ENCODE results near the gene LRRN2. TPM values are rescaled to one million over a fixed set of nuclear protein-coding genes. Genes with fewer than 3 reads are reported as not detected.

LRRN2 gene
- total RNA-seq, 1 donor from 2014 or later: 0.05 TPM

GRCh38 chr1:204592246-204592948 is 93.1 kb downstream of the LRRN2 start:
- Mint-ChIP-seq H3K4me1 (no peaks in the 10 kb centered on the region), H3K9me3 (no peaks in the 10 kb centered on the region), H3K4me3 (no peak overlapping the region), H3K27ac (no peak overlapping the region), H3K27me3 (peaks cover 2% of the 10 kb centered on the region), H3K36me3 (ENCODE audit: low read depth) (peaks cover 3% of the 10 kb centered on the region)
- intact Hi-C loops (cut with micrococcal nuclease): no loop called here
- DNase-seq: no peak

DNA sequence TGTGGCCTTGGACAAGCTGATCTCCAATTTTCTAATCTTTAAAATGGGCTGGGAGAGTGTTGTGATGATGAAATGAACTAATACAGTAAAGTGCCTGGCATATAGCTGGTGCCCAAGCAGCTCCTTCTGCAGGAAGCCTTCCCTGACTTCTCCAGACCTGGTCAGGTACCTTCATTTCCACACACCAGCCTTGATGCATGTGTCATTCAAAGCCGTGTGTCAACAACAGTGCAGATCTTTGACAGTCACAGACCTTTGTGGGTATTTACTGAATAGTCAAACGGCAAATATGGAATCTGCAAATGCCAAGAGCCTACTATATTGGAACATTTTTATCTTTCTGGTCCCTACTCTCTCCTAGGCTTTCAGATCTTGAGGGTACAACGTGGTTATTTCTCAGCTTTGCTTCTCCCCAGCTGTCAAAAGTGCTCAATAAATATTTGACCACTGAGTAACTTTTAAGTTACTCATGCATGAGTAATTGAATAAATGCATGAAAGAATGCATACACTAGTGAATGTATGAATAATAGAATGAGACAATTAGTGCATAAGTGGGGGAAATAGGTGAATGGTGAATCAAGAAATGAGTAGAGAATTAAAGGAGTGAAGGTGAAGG is 94.0 kb downstream of the LRRN2 start:
- Mint-ChIP-seq H3K27me3 (peaks cover 2% of the 10 kb centered on the region), H3K4me3 (no peak overlapping the region), H3K36me3 (ENCODE audit: low read depth) (peaks cover 3% of the 10 kb centered on the region), H3K27ac (no peak overlapping the region), H3K4me1 (no peaks in the 10 kb centered on the region), H3K9me3 (no peaks in the 10 kb centered on the region)
- intact Hi-C loops (cut with micrococcal nuclease): no loop called here
- DNase-seq: no peak

GRCh38 chr1:204589409-204590038 is 96.0 kb downstream of the LRRN2 start:
- H3K4me3 Mint-ChIP-seq: no peak overlapping the region

GRCh38 chr1:204588826-204589225 is 96.7 kb downstream of the LRRN2 start:
- Mint-ChIP-seq H3K4me3 (no peak overlapping the region), H3K27ac (no peak overlapping the region), H3K4me1 (peaks cover 3% of the 10 kb centered on the region), H3K27me3 (peaks cover 2% of the 10 kb centered on the region), H3K36me3 (ENCODE audit: low read depth) (no peaks in the 10 kb centered on the region), H3K9me3 (no peaks in the 10 kb centered on the region)
- DNase-seq: no peak
- intact Hi-C loops (cut with micrococcal nuclease): no loop called here

More at GRCh38 chr1:204589409-204590038, 96.0 kb downstream of the LRRN2 start:
- intact Hi-C loops (cut with micrococcal nuclease): no loop called here
- DNase-seq: no peak
- Mint-ChIP-seq H3K36me3 (ENCODE audit: low read depth) (no peaks in the 10 kb centered on the region), H3K27ac (no peak overlapping the region), H3K9me3 (no peaks in the 10 kb centered on the region), H3K4me1 (peaks cover 2% of the 10 kb centered on the region), H3K27me3 (peaks cover 2% of the 10 kb centered on the region)

GRCh38 chr1:204587621-204588020 is 97.9 kb downstream of the LRRN2 start:
- H3K4me1 Mint-ChIP-seq: peaks cover 3% of the 10 kb centered on the region
- no peaks in the 10 kb centered on the region for H3K36me3 Mint-ChIP-seq (ENCODE audit: low read depth)
- H3K27me3 Mint-ChIP-seq: no peaks in the 10 kb centered on the region

DNA sequence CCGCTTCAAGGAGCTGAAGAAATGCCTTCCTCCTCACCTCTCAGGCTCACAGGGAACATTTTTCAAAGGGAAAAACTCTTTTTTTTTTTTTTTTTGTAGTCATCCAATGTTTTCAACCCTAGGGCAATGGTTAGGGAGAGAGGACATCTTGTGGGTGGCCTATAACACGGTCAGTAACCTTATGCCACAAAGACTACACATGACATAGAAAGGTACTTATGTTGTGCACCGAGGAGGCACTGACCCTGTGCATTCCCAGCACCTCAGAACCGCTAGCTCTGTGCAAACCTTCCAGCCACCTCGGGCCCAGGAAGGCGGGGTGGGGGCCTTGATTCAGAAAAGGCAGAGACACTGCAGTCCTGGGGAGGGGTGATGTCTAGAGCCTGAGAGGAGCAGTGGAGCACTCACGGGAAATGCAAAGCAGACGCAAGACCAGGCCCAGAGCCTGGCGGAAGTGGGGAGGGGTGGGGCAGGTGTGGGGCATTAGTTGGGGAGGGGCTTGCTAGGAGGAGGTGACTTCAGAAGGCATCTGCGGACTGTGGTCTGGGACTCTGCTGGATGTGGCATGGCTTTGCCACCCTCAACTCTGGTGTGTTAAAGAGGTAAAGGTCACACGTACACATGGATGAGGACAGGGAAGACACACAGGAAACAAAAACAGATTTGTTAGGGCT is 100.7 kb downstream of the LRRN2 start:
- Mint-ChIP-seq H3K27me3 (no peaks in the 10 kb centered on the region), H3K4me3 (peak overlapping the region; percentile 33), H3K9me3 (no peaks in the 10 kb centered on the region), H3K4me1 (peaks cover 14% of the 10 kb centered on the region), H3K36me3 (ENCODE audit: low read depth) (peaks cover 9% of the 10 kb centered on the region), H3K27ac (peak overlapping the region; percentile 66)
- intact Hi-C loops (cut with micrococcal nuclease): no loop called here
- peak; percentile 73 for DNase-seq

More at GRCh38 chr1:204587621-204588020, 97.9 kb downstream of the LRRN2 start:
- DNase-seq: no peak
- intact Hi-C loops (cut with micrococcal nuclease): no loop called here
- Mint-ChIP-seq H3K9me3 (no peaks in the 10 kb centered on the region), H3K27ac (no peak overlapping the region), H3K4me3 (no peak overlapping the region)

- H3K27me3 Mint-ChIP-seq: no peaks in the 10 kb centered on the region
- H3K36me3 Mint-ChIP-seq (ENCODE audit: low read depth): peaks cover 9% of the 10 kb centered on the region
- peaks cover 21% of the 10 kb centered on the region for H3K4me1 Mint-ChIP-seq
- H3K9me3 Mint-ChIP-seq: no peaks in the 10 kb centered on the region
- DNase-seq: no peak
- intact Hi-C loops (cut with micrococcal nuclease): no loop called here
- no peak overlapping the region for H3K4me3 Mint-ChIP-seq
- H3K27ac Mint-ChIP-seq: peak overlapping the region; percentile 29
Measured at GRCh38 chr1:204583909-204584632, 101.5 kb downstream of the LRRN2 start.

- H3K27ac Mint-ChIP-seq: no peak overlapping the region
- H3K27me3 Mint-ChIP-seq: no peaks in the 10 kb centered on the region
- DNase-seq: no peak
- intact Hi-C loops (cut with micrococcal nuclease): no loop called here
- H3K4me3 Mint-ChIP-seq: no peak overlapping the region
- H3K9me3 Mint-ChIP-seq: no peaks in the 10 kb centered on the region
- peaks cover 33% of the 10 kb centered on the region for H3K4me1 Mint-ChIP-seq
- peaks cover 12% of the 10 kb centered on the region for H3K36me3 Mint-ChIP-seq (ENCODE audit: low read depth)
Measured at GRCh38 chr1:204581759-204582158, 103.8 kb downstream of the LRRN2 start.

DNA sequence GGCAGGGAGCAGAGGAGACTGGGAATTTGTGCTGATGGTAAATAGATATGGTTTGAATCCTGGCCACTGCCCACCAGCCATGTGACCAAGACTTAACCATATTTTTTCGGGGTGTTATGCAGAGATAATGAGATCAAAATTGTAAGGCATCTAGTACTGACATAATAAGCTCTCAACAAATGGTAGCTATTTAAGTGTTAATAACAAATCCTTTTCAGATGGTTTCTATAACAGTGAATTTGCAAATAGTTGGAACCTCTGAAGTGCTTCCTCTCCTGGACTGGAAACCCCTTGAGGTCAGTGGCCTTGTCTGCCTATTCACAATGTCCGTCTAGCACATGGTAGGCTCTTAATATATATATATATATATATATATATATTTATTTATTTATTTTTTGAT is 104.7 kb downstream of the LRRN2 start:
- H3K36me3 Mint-ChIP-seq (ENCODE audit: low read depth): peaks cover 12% of the 10 kb centered on the region
- no peak overlapping the region for H3K4me3 Mint-ChIP-seq
- no peak for DNase-seq
- intact Hi-C loops (cut with micrococcal nuclease): no loop called here
- H3K27me3 Mint-ChIP-seq: no peaks in the 10 kb centered on the region
- no peaks in the 10 kb centered on the region for H3K9me3 Mint-ChIP-seq
- no peak overlapping the region for H3K27ac Mint-ChIP-seq
- H3K4me1 Mint-ChIP-seq: peaks cover 35% of the 10 kb centered on the region

DNA sequence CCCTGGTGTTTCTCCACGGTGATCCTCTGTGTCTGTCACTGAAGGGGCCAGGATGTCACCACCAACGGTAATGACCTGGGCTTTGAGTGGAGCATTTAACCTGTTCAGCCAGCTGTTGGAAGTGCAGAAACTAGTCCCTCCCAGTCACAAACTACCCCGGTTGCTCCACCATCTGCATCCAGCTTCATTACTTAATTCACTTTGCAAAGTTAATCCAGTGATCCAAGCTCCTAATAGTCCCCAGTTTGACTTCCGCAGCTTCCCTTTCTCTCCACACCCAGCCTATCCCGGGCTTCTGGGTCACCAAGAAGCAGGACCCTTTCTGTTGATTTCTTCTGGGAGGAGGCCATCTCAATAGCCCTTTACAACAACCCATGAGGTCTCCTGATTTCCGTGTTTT is 105.9 kb downstream of the LRRN2 start:
- Mint-ChIP-seq H3K4me3 (peak overlapping the region; percentile 91), H3K27ac (peak overlapping the region; percentile 98), H3K9me3 (no peaks in the 10 kb centered on the region), H3K36me3 (ENCODE audit: low read depth) (peaks cover 12% of the 10 kb centered on the region), H3K27me3 (no peaks in the 10 kb centered on the region), H3K4me1 (peaks cover 33% of the 10 kb centered on the region)
- DNase-seq: no peak
- intact Hi-C loops (cut with micrococcal nuclease): no loop called here

DNA sequence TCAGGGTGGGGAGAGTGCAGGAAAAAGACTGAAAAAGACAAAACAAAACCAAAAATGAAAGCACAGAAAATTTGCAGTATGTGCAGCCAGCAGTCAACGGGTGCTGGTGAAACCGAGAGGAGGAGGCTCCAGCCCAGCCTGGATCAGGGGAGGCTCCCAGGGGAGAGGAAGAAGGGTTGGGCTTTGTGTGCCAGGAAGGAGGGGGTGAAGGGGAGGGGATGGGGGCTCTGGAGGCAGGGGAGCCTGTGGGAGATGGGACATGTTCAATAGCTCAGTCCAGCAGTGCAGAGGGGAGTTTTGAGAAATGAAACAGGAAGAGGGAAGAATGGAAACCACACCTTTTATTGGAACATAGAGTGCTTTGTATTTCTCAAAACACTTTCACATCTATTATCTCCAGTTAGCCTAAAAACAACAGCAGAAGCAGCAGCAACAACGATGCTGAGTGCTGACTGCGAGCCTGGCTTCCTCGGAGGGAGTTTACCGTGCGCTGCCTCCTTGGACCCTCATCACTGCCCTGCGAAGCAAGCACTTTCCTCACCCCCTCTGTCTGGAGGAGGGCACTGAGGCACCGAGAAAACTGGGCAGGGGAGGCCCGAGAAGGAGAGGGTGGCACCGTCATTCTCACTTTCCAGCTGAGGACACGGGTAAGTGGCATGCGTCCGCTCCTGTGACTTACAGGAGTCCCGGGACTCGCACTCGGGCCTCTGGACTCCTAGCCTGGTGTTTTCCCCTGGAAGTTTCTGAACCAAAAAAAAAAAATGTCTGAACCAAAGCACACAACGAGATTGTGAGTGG is 106.5 kb downstream of the LRRN2 start:
- intact Hi-C loops (cut with micrococcal nuclease): loop anchor here (1.0 kb wide), 1 partner anchor 12 kb away; no protein-coding TSS in a partner anchor
- peak overlapping the region; percentile 98 for H3K27ac Mint-ChIP-seq
- peak; percentile 89 for DNase-seq
- peaks cover 12% of the 10 kb centered on the region for H3K36me3 Mint-ChIP-seq (ENCODE audit: low read depth)
- H3K4me1 Mint-ChIP-seq: peaks cover 32% of the 10 kb centered on the region
- no peaks in the 10 kb centered on the region for H3K9me3 Mint-ChIP-seq
- no peaks in the 10 kb centered on the region for H3K27me3 Mint-ChIP-seq
- peak overlapping the region; percentile 91 for H3K4me3 Mint-ChIP-seq

GRCh38 chr1:204577794-204578478 is 107.6 kb downstream of the LRRN2 start:
- H3K4me3 Mint-ChIP-seq: no peak overlapping the region
- DNase-seq: no peak

More at GRCh38 chr1:204577794-204578478, 107.6 kb downstream of the LRRN2 start:
- intact Hi-C loops (cut with micrococcal nuclease): loop anchor here (1.0 kb wide), 1 partner anchor 11 kb away; no protein-coding TSS in a partner anchor
- Mint-ChIP-seq H3K27ac (peak overlapping the region; percentile 98), H3K4me1 (peaks cover 32% of the 10 kb centered on the region), H3K36me3 (ENCODE audit: low read depth) (peaks cover 12% of the 10 kb centered on the region), H3K27me3 (no peaks in the 10 kb centered on the region), H3K9me3 (no peaks in the 10 kb centered on the region)
